ENCODE measurements around the gene TUBGCP3.
A peak's percentile ranks its signal among the peaks of the same experiment; 100 is the strongest.
"Not testable (repeated sequence)": the region's sequence is repeated elsewhere in the genome, so short reads cannot be mapped to it uniquely, and the experiment has no call there.

The TUBGCP3 gene, protein sequence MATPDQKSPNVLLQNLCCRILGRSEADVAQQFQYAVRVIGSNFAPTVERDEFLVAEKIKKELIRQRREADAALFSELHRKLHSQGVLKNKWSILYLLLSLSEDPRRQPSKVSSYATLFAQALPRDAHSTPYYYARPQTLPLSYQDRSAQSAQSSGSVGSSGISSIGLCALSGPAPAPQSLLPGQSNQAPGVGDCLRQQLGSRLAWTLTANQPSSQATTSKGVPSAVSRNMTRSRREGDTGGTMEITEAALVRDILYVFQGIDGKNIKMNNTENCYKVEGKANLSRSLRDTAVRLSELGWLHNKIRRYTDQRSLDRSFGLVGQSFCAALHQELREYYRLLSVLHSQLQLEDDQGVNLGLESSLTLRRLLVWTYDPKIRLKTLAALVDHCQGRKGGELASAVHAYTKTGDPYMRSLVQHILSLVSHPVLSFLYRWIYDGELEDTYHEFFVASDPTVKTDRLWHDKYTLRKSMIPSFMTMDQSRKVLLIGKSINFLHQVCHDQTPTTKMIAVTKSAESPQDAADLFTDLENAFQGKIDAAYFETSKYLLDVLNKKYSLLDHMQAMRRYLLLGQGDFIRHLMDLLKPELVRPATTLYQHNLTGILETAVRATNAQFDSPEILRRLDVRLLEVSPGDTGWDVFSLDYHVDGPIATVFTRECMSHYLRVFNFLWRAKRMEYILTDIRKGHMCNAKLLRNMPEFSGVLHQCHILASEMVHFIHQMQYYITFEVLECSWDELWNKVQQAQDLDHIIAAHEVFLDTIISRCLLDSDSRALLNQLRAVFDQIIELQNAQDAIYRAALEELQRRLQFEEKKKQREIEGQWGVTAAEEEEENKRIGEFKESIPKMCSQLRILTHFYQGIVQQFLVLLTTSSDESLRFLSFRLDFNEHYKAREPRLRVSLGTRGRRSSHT

DNA sequence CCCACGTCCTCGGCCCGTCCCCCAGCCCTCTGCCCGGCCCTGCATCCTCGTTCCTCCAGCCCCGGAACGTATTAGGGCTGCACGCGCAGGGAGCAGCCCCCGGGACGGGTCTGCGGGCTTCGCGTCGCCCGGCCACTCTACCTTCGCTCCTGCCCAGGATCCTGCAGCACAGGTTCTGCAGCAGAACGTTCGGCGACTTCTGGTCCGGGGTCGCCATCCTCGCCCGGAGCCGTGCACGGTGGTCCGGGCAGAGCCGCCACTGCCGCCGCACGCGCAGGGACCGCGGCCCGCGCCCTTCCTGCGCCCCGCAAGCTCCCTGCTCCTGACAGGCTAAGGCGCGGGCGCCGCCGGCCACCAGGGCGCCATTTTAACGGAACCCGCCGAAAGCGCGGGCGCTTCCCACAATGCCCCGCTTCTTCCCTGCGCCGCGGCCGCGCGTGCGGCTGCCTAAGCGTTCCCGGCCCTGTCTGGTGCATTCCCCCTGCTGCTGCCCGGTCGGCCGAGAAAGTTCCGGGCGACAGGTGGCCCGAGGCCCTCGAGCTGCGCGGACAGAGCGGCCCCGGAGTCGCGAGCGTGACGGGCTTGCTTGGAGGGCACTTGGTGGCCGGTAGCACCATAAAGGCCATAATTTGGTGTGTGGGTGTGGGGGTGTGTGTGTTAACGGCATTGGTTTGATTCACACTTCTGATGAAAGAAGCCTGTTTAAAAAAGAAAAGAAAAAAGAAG is at the start of gene TUBGCP3:
Gene TUBGCP3 (minus strand): TSS at position 390 of the 726 bp plus-strand sequence. CDS start 173 bp downstream, at position 217.
- peak; percentile 95 for DNase-seq

DNA sequence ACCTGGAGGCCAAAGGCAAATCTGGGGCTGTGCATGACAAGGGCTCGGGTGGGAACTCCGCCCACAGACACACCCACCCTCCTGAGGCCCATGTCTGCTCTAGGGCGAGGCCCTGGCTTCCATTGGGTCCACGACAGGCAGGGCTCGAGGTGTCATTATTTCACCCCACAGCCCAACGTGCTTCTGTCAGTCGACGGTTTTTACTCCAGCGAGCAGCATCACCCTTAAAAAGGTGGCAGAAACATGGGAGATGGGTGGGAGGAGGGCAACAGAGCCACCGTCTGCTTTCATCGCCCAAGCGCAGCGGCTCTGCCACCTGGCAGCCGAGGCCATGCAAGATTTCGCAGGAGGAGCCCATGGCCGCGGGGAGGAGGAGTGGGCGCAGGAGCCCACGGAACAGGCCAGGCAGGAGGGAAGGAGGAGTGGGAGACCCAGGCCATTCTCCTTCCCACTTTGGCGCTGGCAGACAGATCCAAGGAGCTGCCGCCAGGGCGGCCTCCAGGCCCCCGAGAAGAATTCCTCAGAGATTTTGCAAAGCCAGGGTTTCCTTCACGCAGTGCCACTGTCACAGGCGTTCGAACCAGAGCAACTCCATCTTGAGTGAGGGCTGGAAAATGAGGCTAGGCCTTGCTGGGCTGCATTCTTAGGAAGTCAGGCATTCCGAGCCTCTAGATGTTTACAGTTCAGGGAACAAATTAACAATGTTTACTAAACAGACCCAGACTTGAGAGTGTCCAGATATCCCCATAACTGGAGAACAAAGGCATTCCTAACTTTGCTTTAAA is 49.3 kb upstream of the TUBGCP3 start:
- no peak for DNase-seq

DNA sequence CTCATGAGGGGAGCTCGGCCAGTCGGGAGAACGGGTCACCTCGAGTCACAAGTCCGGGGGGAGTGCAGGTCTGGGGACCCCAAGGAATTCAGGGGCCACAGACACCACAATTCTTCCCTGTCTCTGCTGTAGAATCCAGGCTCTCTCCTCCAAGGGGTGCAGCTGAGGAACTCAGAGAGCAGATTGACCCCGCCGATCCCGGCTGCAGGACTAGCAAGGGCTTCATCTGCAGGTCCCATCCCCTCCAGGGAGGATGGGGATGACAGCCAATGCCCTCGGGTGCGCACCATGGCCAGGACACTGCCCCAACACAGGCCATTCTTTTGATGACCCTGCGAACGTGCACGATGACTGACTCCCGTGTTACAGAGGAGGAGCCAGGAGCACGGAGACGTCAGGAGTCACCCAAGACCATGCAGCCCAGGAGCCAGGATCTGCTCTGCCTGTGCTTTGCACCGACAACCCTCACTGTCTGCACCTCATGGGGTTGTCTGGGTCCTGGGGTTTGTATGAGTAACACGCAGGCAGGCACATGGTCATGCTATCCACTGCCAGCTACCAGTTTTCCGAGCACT is 48.5 kb upstream of the TUBGCP3 start:
- DNase-seq, result no peak

DNA sequence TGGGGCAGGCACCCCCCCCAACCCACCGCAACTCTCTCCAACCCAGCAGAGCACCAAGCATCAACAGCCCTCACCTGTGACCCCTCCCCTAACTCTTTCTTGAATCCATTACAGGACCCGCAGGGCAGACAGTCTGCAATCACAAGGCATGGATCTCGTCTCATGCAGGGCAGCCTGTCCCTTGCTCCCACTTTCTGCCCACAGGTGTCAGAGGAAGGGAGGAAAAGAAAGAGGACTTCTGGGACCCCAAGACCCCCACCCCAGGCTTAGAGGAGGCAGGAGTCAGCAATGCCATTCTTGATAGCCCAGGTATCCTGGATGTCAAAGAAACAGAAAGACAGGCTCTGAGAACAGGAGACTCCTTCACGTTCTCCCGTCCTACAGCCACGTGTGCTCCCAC is 47.4 kb upstream of the TUBGCP3 start:
- DNase-seq, result no peak

DNA sequence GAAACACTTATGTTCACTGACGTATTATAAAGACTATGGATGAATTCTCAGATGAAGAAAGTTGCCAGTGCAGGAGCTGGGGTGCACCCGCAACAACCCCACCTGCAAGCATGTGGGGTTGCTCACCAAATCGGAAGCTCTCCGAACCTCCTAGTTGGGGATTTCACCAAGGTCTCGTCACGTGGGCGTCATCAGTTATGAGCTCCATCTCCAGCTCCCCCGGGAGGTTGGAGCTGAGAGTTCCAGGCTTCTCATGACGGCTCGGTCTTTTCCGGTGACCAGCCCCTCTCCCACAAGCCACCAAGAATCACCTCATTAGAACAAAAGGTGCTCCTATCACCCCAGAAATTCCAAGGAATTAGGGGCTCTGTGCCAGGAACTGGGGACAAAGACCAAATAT is 46.1 kb upstream of the TUBGCP3 start:
- no peak for DNase-seq

DNA sequence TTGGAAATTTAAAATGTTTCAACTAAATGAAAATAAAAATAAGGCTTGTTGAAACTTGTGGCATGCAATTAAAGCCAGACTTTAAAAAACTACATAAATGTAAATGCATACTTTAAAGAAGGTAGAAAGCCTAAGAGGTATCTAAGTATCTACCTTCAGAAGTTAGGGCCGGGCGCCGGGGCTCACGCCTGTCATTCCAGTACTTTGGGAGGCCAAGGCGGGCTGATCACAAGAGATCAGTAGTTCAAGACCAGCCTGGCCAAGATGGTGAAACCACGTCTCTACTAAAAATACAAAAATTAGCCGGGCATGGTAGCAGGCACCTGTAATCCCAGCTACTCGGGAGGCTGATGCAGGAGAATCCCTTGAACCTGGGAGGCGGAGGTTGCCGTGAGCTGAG is 42.3 kb upstream of the TUBGCP3 start:
- not testable (repeated sequence) for DNase-seq

DNA sequence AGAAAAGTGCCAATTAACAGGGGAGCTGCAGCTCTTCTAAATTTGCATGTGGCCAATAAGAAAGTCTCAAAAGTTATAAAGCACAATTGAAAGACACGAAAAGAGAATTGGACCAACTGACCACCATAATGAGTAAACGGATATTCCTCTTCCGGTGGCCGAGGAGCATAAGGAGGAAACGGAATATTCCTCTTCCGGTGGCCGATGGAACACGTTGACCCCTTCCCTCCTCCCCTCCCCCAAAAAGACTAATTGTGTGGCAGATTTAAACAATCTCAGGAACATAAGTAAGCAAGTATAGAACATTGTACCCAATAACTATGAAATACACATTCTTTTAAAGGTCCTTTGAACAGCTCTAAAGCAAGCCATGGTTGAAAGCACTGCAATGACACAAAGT is 41.2 kb upstream of the TUBGCP3 start:
- DNase-seq, result no peak

DNA sequence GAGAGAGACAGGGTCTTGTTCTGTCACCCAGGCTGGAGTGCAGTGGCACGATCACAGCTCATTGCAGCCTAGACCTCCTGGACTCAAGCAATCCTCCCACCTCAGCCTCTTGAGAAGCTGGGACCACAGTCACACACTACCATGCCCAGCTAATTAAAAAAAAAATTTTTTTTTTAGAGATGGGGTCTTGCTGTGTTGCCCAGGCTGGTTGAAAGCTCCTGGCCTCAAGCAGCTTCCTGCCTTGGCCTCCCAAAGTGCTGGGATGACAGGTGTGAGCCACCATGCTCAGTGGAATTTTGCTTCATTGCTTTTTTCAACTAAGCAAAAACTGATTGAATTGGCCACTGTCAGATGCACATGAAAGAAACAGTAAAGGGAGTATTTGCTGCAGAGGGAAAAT is 39.7 kb upstream of the TUBGCP3 start:
- not testable (repeated sequence) for DNase-seq

DNA sequence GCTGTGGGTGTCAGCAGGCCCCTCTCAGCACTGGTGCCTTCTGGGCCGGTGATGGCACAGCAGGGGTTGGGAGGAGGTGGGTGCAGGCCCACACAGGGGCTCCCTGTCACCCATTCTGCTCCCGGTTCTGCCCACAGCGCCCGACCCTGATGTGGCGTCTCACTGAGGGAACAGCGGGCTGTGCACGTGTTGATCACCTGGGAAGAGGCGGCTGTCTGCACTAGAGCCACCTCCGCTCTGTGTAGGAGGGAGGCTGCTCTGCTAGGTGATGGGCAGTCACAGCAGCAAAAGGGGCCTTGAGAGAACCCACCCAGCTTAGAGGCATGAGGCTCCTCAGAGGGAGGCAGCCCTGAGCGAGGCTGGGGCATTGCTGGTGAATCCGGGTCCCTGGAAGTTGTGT is 39.2 kb upstream of the TUBGCP3 start:
- no peak for DNase-seq

DNA sequence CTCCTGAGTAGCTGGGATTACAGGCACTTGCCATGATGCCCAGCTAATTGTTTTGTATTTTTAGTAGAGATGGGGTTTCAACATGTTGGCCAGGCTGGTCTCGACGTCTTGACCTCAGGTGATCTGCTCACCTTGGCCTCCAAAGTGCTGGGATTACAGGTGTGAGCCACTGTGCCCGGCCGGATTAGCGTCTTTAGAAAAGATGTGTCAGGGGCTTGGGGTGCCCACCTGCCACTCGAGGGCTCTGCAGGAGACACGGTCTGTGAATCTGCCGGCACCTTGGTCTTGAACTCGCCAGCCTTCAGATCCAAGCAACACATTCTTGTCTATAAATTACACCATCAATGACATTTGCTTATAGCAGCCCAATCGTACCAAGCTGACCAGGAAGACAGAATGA is 38.8 kb upstream of the TUBGCP3 start:
- DNase-seq, result no peak

DNA sequence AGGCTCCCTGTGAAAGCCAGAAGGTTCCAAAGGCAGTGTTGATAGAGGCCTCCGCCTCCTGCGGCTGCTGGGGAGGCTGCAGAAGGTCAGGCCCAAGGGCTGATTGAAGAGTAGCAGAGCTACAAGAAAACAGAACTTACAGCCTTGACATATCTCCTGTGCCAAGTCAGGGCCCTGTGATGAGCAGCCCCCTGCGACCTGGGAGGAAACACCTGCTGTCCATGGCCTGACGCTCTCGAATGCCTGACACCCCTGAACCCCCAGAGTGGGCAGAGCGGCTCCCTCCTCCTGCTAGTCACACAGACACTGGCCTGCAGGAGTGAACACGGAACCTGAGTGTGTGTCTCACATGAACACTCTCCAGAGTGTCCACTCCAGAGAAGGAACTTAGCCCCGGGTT is 38.2 kb upstream of the TUBGCP3 start:
- DNase-seq, result no peak

DNA sequence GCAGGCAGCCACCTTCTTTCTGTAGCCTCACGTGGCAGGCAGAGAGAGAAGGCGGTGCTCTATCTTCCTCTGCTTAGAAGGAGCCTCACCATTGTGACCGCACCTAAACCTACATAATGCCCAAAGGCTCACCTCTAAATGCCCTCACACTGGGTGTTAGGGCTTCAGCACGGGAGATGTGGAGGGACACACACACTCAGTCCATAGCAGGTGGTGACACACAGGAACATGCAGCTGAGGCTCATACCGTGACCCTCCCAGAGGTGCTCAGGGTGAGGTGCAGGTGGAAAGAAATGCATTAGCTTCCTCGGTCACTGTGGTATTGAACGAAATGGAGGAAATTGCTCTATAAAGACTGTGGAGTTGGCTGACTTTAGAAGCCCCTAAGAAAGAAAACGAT is 37.7 kb upstream of the TUBGCP3 start:
- no peak for DNase-seq

DNA sequence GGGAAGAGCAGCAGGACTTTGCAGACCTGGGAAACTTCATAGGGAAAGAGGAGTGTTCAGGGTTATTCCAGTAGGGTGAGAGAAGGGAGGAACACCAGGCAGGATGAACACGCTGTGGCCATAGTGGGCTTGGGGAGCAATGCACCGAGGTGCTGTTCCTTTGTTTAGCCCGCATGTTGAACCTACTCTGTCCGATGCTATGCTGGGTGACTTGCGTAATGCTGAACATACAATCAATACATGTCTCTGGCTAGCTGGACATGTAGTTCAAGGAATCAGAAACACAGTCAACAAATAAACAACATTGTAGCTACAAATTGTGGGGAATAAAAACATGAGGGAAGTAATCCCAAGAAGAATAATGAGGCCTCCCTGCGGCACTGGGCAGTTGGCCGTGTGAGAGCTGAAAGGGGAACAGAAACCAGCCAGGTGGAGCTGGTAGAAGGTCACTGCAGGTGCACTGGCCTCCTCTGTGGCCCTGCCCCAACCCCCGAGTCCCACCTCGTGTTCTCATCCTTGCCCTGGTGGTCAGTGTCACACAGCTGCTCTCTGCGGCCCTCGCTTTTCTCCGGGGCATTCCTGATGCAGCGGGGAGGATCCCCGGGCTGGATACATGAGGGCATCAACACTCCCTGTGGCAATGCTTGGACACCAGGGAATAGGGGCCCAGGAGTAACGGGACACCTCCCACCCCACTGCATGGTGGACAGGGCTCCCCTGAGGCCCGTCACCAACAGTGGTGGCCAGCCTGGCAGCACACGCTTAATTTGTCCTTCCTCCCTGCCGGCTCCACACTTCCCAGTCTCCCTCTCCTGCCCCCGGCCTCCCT is 36.9 kb upstream of the TUBGCP3 start:
- no peak for DNase-seq

DNA sequence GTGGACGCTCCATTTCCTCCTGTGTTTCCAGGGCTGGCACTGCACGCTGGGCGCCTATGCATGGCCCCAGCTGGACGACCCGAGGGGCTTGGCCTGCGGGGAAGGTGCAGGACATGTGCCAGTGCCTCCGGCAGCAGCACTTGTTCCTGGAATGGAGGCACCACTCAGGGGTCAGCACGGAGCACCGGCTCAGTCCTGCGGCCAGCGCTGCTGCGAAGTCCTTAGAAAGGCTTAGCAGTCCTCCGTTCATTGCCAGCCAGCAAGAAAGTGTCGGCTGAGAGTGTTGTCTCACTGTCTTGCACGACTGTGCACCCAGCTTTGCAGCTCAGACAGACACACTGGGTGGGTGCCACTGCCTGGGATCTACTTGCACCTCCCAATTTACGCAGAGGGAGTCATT is 36.1 kb upstream of the TUBGCP3 start:
- no peak for DNase-seq

DNA sequence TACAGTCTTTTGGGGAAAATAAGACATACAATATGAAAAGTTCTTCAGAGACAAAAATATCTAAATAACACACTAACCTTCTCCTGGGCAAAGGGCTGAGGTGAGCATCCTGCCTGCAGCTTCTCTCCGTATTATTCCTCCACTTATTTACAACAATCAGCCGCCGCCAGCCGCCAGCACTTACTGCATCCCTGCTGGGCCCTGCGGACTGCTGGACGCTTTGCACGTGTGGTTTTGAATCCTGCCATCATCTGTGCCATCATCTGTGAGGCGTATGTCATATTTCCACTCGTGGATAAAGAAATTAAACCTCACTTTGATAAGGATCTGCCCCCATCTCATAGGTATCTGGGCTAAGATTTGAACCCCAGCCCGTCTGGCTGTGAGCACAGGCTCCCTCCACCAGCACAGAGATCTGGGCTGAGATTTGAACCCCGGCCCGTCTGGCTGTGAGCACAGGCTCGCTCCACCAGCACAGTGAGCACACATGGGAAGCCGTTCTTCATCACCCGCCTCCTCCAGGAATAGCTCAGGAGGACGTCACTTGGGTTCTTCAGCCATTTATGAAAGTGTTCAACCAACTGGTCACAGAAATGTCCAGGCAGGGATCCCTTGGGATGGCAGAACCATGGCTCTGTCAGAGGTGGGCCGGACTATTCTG is 35.2 kb upstream of the TUBGCP3 start:
- DNase-seq, result peak; percentile 68

DNA sequence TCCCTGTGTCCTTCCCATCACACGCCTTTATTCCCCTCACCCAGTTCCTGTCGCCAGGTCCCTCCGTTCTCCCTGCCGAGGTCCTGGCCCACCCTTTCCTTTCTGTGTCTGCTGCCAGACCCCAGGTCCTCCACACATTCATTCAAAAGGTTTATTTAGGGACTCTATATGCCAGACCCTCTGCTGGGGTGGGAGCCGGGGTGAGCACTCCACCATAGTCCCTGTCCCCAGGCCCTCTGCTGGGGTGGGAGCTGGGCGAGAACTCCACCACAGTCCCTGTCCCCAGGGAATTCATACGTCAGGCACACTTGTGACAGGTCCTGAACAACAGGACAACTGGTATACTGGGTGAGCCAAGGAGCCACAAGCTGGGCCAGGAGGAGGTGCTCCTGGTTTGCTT is 34.4 kb upstream of the TUBGCP3 start:
- no peak for DNase-seq

DNA sequence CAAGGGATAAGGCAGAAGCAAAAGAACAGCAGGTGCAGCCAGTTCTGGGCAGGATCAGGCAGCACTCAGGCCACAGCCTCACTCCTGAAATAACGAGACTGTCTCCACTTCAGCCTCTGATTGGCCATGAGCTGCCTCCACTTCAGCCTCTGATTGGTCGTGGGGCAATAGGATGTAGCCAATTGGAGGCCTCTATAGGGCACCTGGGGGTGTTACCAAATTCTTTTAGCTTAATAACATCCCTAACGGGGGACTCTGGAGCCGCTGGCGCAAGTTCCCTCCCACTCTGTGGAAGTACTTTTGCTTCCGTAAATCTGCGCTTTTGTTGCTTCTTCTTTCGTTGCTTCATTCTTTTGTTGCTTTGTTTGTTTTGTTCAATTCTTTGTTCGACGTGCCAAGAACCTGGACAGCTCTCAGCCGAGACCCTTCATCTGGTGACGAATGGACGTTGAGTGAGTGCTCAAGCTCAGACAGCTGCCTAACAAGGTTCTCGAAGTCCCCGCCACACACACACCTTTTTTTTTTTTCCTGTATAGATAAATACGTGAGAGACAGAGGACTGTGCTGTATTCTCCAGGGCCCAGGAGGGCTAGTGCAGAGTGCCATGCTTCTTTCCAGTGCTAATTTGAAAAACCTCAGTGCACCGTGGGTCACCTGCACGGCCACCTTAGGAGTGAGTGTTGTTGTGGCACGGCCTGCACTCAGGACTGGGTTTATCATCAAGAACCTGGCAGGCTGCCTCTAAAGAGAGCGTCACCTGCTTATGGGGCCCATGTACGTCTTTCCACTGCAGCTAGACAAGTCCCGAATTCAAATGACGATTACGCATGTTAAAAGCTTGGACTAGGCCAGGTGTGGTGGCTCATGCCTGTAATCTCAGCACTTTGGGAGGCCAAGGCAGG is 32.0 kb upstream of the TUBGCP3 start:
- peak; percentile 91 for DNase-seq

DNA sequence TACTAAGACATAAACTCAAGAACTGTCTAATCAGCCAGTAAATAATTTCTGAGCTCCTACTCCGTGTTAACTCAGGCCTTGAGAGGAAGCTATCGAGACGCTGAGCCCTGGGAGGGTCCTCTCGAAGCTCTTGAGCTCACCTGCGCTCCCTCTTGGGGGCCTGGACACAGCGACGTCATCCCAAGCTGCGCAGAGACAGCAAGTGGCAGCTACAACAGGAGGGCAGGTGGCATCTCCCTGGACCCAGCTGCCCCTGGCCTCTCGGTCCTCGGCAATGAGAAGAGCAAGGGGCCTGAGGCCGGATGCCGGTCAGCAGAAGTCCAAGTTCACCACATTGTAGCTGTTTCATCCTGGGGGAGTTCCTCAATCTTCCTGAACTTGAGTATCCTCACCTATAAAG is 30.5 kb upstream of the TUBGCP3 start:
- no peak for DNase-seq

DNA sequence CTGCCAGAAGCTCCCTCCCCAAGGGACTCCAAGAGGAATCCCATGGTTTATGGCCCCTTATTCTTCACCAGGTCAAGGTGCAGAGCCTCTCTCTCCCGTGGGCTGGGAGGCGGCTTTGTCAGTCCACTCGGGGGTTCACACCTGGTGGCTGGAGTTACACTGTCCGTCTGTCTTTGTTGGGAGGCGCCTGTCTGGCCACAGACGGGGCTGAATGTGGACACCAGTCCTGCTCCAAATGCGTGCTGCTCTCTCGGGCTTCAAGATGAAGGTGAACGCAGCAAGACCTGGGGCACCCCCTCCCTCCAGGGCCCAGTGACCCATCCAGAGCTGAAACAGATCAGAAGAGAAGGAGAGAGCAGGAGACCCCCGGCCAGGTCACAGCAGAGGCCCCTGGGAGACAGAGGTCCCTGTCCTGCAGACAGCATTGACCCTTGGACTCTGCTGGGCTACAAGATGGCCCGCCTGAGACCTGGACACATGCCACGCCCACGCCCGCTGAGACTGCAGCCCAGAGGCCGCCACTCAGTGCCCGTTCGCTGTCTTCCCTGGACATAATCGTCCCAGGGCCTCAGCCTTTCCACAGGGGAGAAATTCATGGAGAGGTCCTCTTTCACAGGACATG is 29.9 kb upstream of the TUBGCP3 start:
- no peak for DNase-seq
